ACHN (cell line): ENCODE data around the gene CFAP97.

Source experiments
- DNase-seq: peaks from one replicate; pipeline ENCODE4 v3.0.0-alpha.2; 2015
- in situ Hi-C: cut with HindIII; loops from 2 replicates; pipeline ENCODE4 v1.10.0; 2017; ENCODE audit warnings: low sequenced_read_pairs, low pct_ligation_motif_present, low pct_unique_long_range_greater_than_20kb

CFAP97 gene

GRCh38 chr4:185167234-185167633 is 36.6 kb downstream of the CFAP97 start:
- in situ Hi-C loops: no loop called here
- no peak for DNase-seq

GRCh38 chr4:185165605-185166063 is 38.2 kb downstream of the CFAP97 start:
- in situ Hi-C loops: no loop called here
- no peak for DNase-seq

GRCh38 chr4:185151296-185151695 is 52.5 kb downstream of the CFAP97 start:
- in situ Hi-C loops: no loop called here
- DNase-seq: no peak

GRCh38 chr4:185149392-185149791 is 54.4 kb downstream of the CFAP97 start:
- in situ Hi-C loops: no loop called here
- DNase-seq: no peak

GRCh38 chr4:185145572-185145971 is 58.2 kb downstream of the CFAP97 start:
- in situ Hi-C loops: no loop called here
- no peak for DNase-seq

GRCh38 chr4:185144601-185145240 is 59.1 kb downstream of the CFAP97 start:
- no peak for DNase-seq
- in situ Hi-C loops: no loop called here

- in situ Hi-C loops: no loop called here
- peak; percentile 22 for DNase-seq
These were observed 60.2 kb downstream of the CFAP97 start for GRCh38 chr4:185143601-185143969.

GRCh38 chr4:185142912-185143600 is 60.7 kb downstream of the CFAP97 start, which contains the start of gene SLC25A4:
TSS of gene SLC25A4 (plus strand) at chr4:185143266. CDS start at chr4:185143373, 107 bp downstream.
- in situ Hi-C loops: no loop called here
- DNase-seq: peak; percentile 83

GRCh38 chr4:185142564-185142911 is 61.3 kb downstream of the CFAP97 start:
- DNase-seq: no peak
- in situ Hi-C loops: no loop called here

GRCh38 chr4:185141777-185142176 is 62.0 kb downstream of the CFAP97 start:
- no peak for DNase-seq
- in situ Hi-C loops: no loop called here

- DNase-seq: no peak
- in situ Hi-C loops: no loop called here
These were observed 64.1 kb downstream of the CFAP97 start for GRCh38 chr4:185139736-185140135.

- no peak for DNase-seq
- in situ Hi-C loops: no loop called here
These were observed 65.6 kb downstream of the CFAP97 start for GRCh38 chr4:185138161-185138560.

- in situ Hi-C loops: no loop called here
- no peak for DNase-seq
These were observed 66.4 kb downstream of the CFAP97 start for GRCh38 chr4:185137233-185137925.

GRCh38 chr4:185134307-185134869 is 69.4 kb downstream of the CFAP97 start:
- peak; percentile 49 for DNase-seq
- in situ Hi-C loops: no loop called here

- no peak for DNase-seq
- in situ Hi-C loops: no loop called here
These were observed 75.3 kb downstream of the CFAP97 start for GRCh38 chr4:185128272-185129119.

- DNase-seq: peak; percentile 8
- in situ Hi-C loops: no loop called here
These were observed 76.5 kb downstream of the CFAP97 start for GRCh38 chr4:185127021-185127925.

GRCh38 chr4:185124006-185124405 is 79.8 kb downstream of the CFAP97 start:
- no peak for DNase-seq
- in situ Hi-C loops: no loop called here
